HG03571 (cell line): ENCODE measurements around the gene CNOT2.
A peak's percentile ranks its signal among the peaks of the same experiment; 100 is the strongest.
"Not testable (repeated sequence)": the region's sequence is repeated elsewhere in the genome, so short reads cannot be mapped to it uniquely, and the experiment has no call there.

Experiments
- ATAC-seq: cut with Tn5 transposase; IDR thresholded peaks from one replicate; pipeline ENCODE4 v1.9.1; 2021; ENCODE audit not compliant: unreplicated experiment

The CNOT2 gene

GRCh38 chr12:70364695-70365397, 121.6 kb downstream of the CNOT2 start:
- no peak for ATAC-seq

DNA sequence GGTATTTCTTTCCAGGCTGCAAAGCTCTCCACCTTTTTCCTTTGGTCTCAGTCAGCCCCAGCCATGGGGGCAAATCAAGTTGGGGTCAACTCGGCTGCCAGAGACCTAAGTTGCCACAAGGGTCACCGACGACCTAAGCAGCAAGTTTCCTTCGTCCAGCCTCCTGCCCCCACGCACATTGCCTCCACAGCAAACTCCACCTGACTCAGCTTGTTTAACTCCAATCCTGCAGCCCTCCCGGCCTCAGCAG, 122.1 kb downstream of the CNOT2 start:
- ATAC-seq, result no peak

GRCh38 chr12:70365648-70366518, 122.7 kb downstream of the CNOT2 start, which contains the start of gene KCNMB4:
Gene KCNMB4 (plus strand): TSS chr12:70366290. CDS start chr12:70366735, 445 bp downstream.
- peak; percentile 82 for ATAC-seq

DNA sequence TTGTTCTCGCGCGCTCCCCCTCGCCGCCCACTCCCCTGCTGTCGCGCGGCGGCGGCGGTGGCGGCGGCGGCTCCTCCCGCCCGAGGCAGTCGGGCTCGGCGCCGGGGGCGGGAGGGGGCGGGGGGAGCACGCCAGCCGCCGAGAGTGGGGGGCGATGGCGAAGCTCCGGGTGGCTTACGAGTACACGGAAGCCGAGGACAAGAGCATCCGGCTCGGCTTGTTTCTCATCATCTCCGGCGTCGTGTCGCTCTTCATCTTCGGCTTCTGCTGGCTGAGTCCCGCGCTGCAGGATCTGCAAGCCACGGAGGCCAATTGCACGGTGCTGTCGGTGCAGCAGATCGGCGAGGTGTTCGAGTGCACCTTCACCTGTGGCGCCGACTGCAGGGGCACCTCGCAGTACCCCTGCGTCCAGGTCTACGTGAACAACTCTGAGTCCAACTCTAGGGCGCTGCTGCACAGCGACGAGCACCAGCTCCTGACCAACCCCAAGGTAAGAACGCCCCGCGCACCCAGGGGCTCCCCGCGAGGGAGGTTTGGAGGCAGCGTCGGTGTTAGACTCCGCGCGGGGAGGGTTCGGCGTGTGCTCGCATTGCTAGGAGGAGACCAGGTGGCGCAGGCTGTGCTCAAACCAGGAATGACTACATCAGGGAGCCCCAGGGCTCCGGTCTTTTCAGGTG, 123.5 kb downstream of the CNOT2 start:
- ATAC-seq, result peak; percentile 40

GRCh38 chr12:70367258-70368141, 124.3 kb downstream of the CNOT2 start:
- ATAC-seq, result no peak

DNA sequence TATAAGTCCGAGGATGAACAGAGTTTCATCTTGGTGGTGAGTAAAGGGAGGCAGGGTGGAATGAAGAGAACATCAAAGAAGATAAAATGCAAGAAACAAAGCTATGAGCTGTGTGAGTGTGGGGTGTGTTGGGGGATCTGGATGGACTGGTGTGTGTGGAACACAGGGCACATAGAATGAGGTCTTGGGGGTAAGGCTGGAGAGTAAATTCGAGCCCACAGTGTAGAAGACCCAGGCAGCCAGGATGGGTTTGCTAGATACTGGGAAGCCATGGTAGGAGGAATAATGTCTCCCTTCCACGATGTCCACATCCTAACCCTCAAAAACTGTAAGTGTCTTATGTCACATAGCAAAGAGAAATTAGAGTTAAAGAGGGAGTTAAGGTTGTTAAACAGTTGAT, 129.6 kb downstream of the CNOT2 start:
- ATAC-seq, result no peak

DNA sequence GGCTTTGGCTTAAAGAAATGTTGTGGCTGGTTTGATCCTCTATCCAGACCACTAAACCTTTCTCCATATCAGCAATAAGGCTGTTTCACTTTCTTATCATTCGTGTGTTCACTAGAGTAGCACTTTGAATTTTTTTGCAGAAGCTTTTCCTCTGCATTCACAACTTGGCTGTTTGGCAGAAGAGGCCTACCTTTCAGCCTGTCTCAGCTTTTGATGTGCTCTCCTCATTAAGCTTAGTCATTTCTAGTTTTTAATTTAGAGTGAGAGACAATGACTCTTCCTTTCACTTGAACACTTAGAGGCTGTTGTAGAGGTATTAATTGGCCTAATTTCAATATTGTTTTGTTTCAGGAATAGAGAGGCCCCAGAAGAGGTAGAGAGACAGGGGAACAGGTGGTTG, 136.6 kb downstream of the CNOT2 start:
- no peak for ATAC-seq

- no peak for ATAC-seq
Observed at GRCh38 chr12:70383484-70383883, 140.3 kb downstream of the CNOT2 start.

GRCh38 chr12:70383886-70384285, 140.7 kb downstream of the CNOT2 start:
- ATAC-seq, result no peak

GRCh38 chr12:70386771-70387170, 143.5 kb downstream of the CNOT2 start:
- no peak for ATAC-seq

GRCh38 chr12:70389678-70390077, 146.4 kb downstream of the CNOT2 start:
- no peak for ATAC-seq

DNA sequence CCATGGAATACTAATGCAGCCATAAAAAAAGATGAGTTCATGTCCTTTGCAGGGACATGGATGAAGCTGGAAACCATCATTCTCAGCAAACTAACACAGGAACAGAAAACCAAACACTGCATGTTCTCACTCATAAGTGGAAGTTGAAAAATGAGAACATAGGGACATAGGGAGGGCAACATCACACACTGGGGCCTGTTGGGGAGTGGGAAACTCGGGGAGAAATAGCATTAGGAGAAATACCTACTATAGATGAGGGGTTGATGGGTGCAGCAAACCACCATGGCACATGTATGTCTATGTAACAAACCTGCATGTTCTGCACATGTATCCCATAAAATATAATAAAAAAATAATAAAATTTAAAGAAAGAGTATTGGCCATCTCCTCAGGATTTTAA, 149.4 kb downstream of the CNOT2 start:
- not testable (repeated sequence) for ATAC-seq

DNA sequence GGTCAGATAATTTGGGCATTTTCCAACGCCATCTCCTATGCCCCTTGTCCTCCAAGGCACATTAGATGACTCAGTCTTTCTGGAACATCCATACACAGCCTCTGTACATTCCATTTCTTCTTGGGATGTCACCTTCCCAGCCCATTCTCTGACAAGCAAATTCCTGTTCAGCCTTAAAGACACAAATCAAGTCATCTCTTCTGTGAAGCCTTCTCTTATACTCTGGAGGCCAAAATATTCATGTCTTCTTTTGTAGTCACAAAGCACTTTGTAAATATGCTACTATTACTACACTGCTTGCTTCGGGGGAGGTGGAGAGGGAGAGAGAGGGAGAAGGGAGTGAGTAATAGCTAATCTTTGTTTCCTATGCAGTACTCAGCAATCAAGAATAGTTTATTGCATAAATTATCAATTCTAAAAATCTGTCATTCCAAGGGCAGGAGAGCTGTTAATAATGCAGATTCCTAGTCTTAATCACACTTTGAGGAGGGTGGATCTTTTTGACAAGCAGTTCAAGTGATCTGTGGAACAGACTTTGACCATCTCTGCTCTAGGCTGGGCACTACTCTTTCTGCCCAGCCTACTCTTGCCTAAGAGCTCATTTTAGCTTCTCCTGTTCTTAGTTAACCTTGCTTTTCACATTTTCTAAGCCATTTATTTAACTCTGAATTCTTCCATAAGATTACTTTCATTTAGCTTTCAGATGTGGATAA, 150.7 kb downstream of the CNOT2 start:
- ATAC-seq, result no peak

GRCh38 chr12:70398002-70398401, 154.8 kb downstream of the CNOT2 start:
- ATAC-seq, result no peak

GRCh38 chr12:70398862-70399261, 155.6 kb downstream of the CNOT2 start:
- no peak for ATAC-seq

DNA sequence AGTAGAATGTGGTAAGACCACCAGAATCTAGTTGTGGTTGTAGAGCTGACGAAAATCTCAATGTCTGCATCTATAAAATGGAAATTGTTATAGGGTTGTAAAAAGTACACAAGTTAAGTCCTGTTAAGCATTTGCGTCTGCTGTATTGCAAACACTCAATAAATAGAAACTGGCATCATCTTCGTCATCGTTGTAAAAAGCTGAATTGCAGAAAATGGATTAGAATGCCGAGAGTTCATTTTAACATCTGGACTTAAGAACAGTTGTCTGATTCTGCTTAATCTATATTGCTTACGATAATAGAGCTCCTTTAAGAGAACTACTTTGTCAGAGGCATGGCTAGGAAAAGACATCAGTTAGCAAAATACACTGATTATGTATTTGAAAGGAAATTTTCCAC, 156.1 kb downstream of the CNOT2 start:
- no peak for ATAC-seq

DNA sequence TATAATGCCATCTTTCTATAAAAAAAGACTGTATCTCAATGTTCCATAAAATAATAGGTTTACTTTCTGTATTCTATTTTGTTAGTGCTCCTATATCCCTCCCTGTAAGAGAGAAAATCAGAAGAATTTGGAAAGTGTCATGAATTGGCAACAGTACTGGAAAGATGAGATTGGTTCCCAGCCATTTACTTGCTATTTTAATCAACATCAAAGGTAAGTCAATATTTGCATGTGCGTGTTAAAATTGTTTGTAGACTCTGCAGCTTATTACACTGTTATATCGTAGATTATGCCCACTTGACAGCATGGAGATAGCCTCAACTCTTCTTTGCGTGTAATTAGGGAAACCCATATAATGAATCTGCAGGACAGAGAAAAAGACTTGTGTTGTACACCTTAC, 156.9 kb downstream of the CNOT2 start:
- ATAC-seq, result no peak

GRCh38 chr12:70402597-70402996, 159.4 kb downstream of the CNOT2 start:
- ATAC-seq, result no peak

DNA sequence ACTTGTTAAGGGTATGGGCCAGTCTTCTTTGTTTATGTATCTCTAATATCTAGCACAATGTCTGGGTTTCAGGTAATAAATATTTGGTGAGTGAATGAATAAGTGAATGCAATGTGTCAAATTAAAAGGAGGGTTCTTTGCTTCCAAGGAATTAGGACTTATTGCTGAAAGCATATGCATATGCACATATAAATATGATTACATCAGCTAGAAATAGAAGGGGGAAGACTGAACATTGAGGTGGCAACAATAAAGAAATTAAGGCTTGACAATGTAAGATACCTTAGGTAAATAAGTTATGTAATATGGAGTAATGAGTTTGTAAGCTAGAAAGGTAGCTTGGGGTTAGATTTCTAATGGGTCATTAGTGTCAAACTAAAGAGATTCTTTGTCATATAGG, 160.6 kb downstream of the CNOT2 start:
- ATAC-seq, result no peak
